ENCODE data around the gene C5orf58.

The C5orf58 gene

DNA sequence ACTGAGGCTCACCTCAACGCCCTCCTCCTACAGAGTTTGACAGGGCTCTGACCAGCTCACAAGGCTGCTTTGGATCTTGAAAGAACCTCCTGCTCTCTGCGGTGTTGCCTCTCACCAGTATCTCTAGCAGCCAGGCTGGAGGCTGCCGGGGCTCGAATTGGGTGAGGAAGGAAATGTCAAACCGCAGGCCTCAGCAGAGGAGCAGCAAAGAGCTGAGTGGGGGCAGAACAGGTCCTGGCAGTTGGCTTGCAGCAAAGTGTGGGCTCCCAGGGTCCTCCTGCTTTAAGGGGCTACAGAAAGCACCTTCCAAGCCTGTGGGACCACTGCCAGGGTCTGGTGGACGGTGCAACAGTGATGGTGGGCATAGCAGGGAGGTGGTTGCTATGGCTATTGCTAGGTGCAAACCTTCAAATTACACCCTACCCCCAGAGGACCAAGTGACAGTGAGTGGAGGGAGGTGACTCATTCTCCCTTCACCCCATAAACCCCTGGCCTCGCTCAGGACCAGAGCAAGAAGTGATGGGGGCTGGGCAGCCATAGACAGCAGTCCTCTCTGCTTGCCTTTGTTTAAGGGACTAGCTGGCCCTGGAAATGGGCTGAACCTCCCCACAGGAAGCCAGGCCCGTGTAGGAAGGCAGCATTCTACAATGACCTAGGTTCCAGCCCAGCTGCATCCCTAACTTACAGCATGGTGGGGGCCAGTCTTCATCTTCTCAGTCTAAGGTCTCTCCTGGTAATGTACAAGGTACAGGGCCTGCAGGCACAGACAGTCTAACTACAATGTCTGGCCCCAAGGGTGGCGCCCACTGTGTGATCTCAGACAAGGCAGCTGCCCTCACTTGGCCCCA is 46.0 kb downstream of the C5orf58 start:
- no peak overlapping the region for H3K4me3 ChIP-seq (ENCODE audit: low read depth, low read length)

DNA sequence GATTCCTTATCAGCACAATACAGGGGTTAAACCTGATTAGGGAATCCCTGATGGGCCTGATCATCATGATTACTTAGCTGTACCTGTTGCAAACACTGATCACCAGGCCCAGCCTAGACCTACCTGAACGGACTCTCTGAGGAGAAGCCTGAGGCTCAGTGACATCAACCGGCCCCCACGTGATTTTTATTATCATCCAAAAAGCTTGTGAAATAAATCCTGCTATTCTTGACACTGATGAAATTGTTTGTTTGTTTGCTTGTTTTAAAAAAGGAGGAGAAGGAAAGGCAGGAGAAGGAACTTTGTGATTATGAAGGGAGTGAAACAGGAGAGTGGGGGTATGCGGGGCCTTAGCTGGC is 46.7 kb downstream of the C5orf58 start:
- no peak overlapping the region for H3K4me3 ChIP-seq (ENCODE audit: low read depth, low read length)

DNA sequence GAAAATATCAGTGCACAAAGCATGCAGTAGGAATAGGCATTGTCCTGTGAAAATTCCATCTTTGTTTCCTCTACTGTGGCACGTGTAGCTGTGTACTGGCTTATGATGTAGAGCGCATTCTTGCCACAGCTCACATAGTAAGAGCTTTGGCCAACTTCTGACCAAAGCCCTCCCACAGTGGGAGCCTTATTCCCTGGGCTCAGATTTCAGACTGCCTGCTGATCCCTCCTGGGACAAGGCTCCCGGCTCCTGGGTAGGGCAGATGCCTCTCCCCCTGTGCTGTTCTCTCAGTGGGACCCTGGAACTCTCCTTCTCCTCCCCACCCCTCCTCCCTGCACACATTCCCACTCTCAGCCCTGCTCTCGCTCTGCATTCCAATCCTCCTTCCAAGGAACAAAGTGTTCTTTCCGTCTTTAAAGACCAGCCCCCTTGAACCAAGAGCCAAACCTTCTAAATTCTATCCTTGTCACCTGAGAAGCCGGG is 47.3 kb downstream of the C5orf58 start:
- H3K4me3 ChIP-seq (ENCODE audit: low read depth, low read length): no peak overlapping the region

DNA sequence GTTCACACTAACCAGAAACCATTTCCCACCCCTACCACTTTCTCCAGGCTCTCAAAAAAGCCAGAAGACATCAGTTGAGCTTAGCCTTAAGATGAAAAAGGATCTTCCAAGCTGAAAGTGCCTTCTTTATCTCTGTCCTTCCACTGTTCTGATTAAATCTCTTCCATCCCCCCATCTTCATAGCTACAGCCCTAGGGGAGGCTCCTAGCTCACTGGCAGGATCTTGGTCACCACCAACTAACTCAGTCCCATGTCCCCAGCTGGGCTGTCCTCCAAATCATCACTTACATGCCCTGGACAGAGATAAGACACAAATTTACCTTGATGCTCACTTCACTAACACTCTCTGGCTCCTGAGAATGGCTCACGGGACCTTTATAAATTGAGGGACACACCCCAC is 50.5 kb downstream of the C5orf58 start:
- H3K4me3 ChIP-seq (ENCODE audit: low read depth, low read length): no peak overlapping the region

DNA sequence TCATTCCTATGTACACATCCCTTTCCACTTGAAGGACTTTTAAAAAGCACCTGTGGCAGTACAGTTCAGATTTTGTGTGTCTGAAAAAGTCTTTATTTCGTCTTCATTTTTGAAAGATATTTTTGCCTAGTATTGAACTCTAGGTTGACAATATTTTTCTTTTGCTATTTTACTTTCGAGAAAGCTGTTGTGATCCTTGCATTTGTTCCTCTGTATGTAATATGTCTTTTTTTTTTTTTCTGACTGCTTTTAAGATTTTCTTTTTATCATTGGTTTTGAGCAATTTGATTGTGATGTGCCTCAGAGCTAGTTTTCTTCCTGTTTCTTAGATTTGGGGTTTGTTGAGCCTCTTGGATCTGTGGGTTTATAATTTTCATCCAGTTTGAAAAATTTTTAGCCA is 51.4 kb downstream of the C5orf58 start:
- no peak overlapping the region for H3K4me3 ChIP-seq (ENCODE audit: low read depth, low read length)

DNA sequence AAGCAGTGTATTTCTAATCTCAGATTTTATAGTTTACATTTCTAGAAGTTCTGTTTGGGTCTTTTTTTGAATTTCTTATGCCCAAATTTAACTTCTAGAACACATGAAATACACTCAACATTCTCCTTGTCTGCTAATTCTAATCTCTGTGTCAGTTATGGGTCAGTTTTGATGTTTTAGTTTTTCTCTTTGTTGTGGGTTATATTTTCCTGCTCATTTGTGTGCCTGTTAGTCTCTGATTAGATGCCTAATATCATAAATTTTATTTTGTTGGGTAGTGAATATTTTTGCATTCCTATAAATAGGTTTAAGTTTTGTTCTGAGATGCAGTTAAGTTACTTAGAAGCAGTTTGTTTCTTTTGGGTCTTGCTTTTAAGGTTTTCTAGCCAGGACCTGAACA is 52.4 kb downstream of the C5orf58 start:
- H3K4me3 ChIP-seq (ENCODE audit: low read depth, low read length): no peak overlapping the region

DNA sequence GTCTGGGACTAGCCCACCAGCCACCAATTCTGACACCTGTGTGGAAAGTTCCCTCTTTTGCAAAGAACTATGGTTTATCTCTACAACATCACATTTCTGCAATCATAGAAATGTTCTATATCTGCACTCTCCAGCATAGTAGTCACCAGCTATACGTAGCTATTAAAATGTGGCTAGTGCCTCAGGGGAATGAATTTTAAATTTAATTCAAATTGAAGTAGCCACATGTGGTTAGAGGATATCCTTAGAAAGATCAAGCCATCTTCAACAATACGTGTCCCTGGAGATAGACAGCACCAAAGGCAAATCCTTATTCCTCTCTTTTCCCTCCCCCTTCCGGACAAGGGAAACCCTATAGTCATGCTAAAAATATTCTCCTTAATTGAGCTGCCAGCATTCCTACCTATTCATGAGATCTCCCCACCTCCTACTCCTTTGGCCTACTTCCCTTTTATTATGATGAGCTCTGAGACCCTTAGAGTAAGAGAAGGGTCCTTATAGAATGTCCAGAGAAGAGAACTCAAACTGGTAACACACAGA is 53.7 kb downstream of the C5orf58 start:
- H3K4me3 ChIP-seq (ENCODE audit: low read depth, low read length): no peak overlapping the region

DNA sequence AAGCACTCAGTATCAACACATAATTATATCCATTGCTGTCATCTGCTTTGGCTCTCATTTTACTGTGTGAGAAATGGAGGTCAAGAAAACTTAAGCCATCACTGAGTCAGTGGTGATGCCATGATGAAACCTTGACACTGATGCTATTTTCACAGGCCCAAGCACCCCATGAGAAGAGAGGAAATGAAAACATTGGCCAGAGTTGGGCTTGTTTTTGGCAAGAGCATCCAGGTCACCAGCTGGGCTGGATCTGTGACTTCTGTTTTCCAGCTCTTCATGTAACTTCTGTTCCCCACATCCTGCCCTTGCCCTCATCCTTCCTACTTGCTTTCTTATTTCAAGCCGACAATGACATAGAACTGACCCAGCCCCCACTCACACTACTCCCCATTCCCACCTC is 54.7 kb downstream of the C5orf58 start:
- no peak overlapping the region for H3K4me3 ChIP-seq (ENCODE audit: low read depth, low read length)

DNA sequence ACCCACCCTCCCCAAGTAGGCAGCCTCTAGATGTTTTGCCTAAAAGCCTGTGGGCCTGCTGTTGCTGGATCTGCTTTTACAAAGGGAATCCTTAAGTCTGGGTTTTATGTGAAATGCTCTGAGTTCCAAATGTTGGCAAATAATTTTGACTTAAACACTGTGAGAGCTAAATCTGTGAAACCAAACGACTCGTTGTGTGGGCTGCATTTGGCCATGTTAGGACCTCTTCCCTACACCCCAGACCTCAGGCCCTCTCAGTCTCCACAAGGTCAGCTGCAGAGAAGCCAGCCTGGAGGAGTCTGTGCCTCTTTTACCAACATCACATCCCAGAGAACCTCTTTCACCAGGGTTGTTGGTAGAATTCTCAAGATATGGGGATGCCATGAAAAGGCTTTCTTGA is 55.4 kb downstream of the C5orf58 start:
- no peak overlapping the region for H3K4me3 ChIP-seq (ENCODE audit: low read depth, low read length)

DNA sequence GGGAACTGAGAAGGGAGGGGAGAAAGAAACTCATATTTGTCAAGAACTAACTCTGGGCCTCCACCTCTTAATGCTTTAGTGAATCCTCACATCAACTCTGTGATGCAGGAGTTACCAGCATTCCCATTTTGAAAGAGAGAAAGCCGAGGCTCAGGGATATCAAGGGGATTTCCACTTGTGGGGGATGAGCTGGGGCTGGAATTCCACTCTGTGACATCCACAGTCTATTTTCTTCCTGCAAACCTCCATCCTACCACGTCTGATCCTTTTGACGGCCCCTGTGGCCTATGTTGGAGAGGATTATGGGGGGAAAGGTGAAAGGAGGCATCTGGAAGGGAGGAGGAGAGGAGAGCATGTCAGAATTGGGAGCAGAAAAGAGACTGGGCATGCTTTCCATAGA is 55.8 kb downstream of the C5orf58 start:
- H3K4me3 ChIP-seq (ENCODE audit: low read depth, low read length): no peak overlapping the region

DNA sequence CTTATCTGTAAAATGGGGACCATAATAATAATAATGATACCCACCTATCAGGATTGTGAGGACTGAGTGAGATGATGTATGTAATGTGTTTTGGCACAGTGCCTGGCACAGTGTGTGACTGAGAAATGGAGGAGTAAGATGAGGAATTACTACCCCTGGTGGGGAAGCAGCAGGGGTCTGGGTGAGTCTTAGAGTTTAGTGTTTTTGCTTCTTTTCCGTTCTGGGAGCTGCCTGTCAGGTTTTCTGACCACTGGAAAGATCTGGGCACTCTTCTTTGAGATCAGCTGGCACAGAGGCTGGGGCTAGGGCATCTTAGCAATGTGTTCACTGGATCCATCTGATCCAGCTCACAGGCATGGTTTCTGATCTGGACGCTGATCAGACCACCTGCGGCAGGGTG is 56.3 kb downstream of the C5orf58 start:
- H3K4me3 ChIP-seq (ENCODE audit: low read depth, low read length): no peak overlapping the region

DNA sequence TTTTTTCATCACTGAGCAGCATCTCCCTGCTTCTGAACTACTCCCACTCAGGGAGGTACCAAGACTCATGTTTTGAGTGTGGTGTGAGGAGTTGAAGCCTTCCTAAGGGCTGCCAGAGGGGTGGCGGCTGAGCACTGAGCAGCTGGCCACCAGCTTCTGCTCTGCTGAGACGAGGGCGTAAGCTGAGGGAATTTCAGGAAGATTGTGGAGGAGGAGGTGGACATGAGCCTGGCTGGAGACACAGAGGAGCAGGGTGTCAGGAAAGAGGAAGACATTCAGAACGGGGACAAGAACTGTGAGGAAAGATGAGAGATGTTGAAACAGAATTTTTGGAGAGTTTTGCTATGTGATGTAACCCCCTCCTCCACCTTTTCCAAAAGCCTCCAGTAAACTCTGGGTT is 57.0 kb downstream of the C5orf58 start:
- H3K4me3 ChIP-seq (ENCODE audit: low read depth, low read length): no peak overlapping the region

DNA sequence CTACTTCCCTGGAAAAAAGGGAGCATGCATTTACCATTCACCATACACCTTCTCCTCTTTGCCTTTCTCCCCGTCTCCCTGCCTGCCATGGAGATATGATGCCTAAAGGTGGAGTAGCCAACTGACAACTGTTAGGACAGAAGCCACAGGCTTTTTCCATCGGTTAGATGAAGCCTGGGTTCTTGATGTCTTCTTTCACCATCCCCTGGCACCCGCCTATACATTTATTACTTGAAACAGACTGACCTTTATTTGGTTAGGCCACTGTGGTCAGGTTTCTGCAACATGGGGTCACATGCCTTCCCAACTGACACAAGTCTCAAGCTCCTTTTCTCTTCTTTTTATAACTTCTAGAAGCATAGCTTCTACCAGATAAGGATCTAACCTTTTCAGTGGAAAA is 57.7 kb downstream of the C5orf58 start:
- no peak overlapping the region for H3K4me3 ChIP-seq (ENCODE audit: low read depth, low read length)

DNA sequence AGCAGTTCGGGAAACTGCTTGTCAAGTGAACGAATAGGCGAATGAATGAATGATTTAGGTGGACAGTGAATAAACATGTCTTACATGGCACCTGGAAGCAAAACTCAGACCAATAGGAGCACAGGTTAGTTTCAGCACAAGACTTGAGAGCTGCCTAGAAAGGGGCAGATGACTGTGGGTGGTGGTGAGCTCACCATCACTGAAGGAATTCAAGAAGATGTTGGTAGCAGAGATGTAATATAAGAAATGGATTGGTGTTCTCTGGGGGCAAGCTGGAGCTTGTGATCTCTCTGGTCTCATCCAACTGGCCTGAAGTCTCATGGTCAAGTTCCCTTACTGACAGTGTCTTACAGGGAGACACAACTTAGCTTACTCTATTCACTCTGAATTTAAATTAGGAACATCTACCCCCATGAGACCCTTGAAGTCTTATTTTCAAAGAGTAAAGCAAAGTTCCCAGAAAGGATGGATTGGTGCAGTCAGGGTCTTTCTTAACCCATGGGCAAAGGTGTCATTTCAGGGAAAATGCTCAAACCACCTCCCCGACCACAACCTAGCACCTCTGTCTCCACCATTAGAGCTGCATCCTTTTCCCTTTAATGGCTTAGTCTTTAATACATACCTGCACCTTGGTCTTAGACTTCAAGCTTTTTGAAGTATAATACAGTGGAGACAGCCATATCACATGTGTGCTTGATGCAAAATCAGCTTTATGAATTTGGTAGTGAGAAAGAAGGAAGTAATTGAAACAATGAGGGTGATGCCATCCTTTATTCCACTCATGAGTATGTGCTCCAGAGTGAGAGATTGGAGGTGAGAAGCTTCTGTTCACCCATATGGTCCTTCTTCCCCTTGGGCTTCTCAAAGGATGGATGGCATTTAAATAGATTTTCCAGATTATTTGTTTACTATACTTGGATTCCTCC is 59.7 kb downstream of the C5orf58 start:
- no peak overlapping the region for H3K4me3 ChIP-seq (ENCODE audit: low read depth, low read length)

DNA sequence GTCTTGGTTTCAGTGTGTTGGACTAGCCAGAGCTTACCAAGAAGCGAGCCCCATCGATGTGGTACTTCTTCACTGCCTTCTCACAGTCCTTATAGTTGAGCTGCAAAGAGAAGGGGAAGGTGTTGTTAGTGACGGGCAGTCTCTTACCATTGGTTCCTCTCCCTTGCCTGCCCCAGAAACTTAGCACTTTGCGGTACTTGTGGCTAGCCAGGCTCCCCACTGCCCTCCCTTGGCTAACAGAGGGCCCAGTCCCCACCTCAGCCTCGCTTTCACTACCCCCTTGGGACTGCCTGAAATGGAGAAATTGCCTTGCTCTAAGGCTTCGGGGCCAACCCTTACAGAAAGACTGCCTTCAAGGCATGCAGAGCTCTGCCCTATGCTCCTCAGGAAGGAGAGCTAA is 60.5 kb downstream of the C5orf58 start:
- H3K4me3 ChIP-seq (ENCODE audit: low read depth, low read length): no peak overlapping the region

DNA sequence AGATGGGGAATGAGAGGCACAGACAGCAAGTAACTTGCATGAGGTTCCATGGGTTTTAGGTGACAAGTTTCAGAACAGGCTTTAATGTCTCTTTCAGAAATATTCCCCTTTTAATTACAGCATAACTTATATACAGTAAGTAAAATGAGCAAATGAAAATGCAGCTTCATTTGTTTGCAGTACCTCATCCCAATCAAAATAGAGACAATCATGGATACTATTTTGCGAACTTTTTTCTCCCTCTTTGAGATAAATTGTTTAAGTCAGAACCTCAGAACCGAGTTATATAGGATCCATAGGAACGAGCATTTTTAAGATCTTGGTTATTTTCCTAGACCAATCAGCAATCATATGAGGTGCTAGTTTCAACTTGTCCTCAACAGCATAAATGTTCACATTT is 61.3 kb downstream of the C5orf58 start:
- H3K4me3 ChIP-seq (ENCODE audit: low read depth, low read length): no peak overlapping the region

DNA sequence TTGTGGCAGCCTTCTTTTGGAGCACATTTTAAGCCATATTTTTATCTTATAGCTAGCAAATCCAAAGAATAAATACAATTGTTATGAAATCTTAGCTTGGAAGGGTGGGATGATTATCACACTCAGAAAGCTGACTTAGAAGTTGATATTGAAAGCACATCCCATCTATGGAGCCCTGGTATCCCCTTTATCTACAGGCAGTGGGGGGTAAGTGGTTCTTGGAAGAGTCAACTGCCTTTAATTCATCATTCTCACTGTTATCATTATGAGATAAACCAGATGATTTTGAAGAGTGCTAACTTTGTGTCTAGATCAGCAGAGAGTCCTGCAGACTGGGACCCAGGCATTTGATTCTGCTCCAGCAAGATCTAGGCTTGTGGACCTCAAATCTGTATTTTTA is 61.8 kb downstream of the C5orf58 start:
- H3K4me3 ChIP-seq (ENCODE audit: low read depth, low read length): no peak overlapping the region
